Smooth muscle cell (in vitro differentiated cells): ENCODE measurements around the gene ZNF385B. TPM values are rescaled to one million over a fixed set of nuclear protein-coding genes. Genes with fewer than 3 reads are reported as not detected.

Experiments
- DNase-seq: peaks from one replicate; lab custom pipeline; 2025; ENCODE audit not compliant: unreplicated experiment; lab: John Stamatoyannopoulos, UW
- H2AFZ ChIP-seq: fragments of 200-600 bp; sonication (generic); 2 replicates; pipeline ENCODE4 v1.6.0; 2016; ENCODE audit warnings: antibody characterized with exemption, low read depth, mild to moderate bottlenecking
- H3F3A ChIP-seq: fragments of 200-600 bp; sonication (generic); 2 replicates; pipeline ENCODE4 v1.6.0; 2017; ENCODE audit warnings: antibody characterized with exemption, low read depth
- H3K27ac ChIP-seq: fragments of 200-600 bp; sonication (generic); 2 replicates; pipeline ENCODE4 v1.5.1; 2016; ENCODE audit warnings: low read depth, mild to moderate bottlenecking
- H3K27me3 ChIP-seq: fragments of 200-600 bp; sonication (generic); 2 replicates; pipeline ENCODE4 v1.6.1; 2016; ENCODE audit warnings: low read depth, mild to moderate bottlenecking
- H3K36me3 ChIP-seq: fragments of 200-600 bp; sonication (generic); 2 replicates; pipeline ENCODE4 v1.5.1; 2016; ENCODE audit warnings: low read depth
- H3K4me1 ChIP-seq: fragments of 200-600 bp; sonication (generic); 2 replicates; pipeline ENCODE4 v1.5.1; 2016; ENCODE audit warnings: low read depth
- H3K4me2 ChIP-seq: fragments of 200-600 bp; sonication (generic); 2 replicates; pipeline ENCODE4 v1.6.0; 2016; ENCODE audit warnings: mild to moderate bottlenecking
- H3K4me3 ChIP-seq: fragments of 200-600 bp; sonication (generic); 2 replicates; pipeline ENCODE4 v1.5.1; 2016; ENCODE audit warnings: mild to moderate bottlenecking
- H3K79me2 ChIP-seq: fragments of 200-600 bp; sonication (generic); 2 replicates; pipeline ENCODE4 v1.6.0; 2016; ENCODE audit warnings: low read depth, mild to moderate bottlenecking
- H3K9ac ChIP-seq: fragments of 200-600 bp; sonication (generic); 2 replicates; pipeline ENCODE4 v1.6.0; 2016; ENCODE audit warnings: low read depth
- H3K9me3 ChIP-seq: fragments of 200-600 bp; sonication (generic); replicated peaks from 2 replicates; pipeline ENCODE4 v1.5.1; 2016; ENCODE audit warnings: low read depth
- H4K20me1 ChIP-seq: fragments of 200-600 bp; sonication (generic); 2 replicates; pipeline ENCODE4 v1.6.0; 2016; ENCODE audit warnings: low read depth
- WGBS: methylation state at CpG from one replicate; pipeline ENCODE4 v1.1.7; 2016; ENCODE audit warnings: low lambda C conversion rate; 5-methylcytosine and 5-hydroxymethylcytosine counted together
- polyA plus RNA-seq: library from polyadenylated mRNA; unstranded; fragments of >200 nt; fragmentation: Nextera tagmentation; extraction: Ambion mirVana; gene quantifications from 2 replicates; pipeline ENCODE4 v1.2.1, GENCODE V29; 2016
- total RNA-seq: library from RNA; depleted of rRNA; stranded (reverse); fragments of >200 nt; gene quantifications from 2 replicates; pipeline ENCODE4 v1.2.3, GENCODE V29; 2014
- TF ChIP-seq, protein P1 (sequence below): fragments of 200-600 bp; sonication (generic); IDR thresholded peaks from 2 replicates; pipeline ENCODE4 v1.5.1; 2017; ENCODE audit warnings: borderline replicate concordance, mild to moderate bottlenecking, antibody characterized with exemption; ENCODE audit not compliant: insufficient read depth, poor library complexity, severe bottlenecking

Gene ZNF385B
- total and polyA plus RNA-seq, 2 experiments from 2014 or later: 1.4 to 3.2 TPM

- no peak for DNase-seq
- TF ChIP-seq, protein P1, sequence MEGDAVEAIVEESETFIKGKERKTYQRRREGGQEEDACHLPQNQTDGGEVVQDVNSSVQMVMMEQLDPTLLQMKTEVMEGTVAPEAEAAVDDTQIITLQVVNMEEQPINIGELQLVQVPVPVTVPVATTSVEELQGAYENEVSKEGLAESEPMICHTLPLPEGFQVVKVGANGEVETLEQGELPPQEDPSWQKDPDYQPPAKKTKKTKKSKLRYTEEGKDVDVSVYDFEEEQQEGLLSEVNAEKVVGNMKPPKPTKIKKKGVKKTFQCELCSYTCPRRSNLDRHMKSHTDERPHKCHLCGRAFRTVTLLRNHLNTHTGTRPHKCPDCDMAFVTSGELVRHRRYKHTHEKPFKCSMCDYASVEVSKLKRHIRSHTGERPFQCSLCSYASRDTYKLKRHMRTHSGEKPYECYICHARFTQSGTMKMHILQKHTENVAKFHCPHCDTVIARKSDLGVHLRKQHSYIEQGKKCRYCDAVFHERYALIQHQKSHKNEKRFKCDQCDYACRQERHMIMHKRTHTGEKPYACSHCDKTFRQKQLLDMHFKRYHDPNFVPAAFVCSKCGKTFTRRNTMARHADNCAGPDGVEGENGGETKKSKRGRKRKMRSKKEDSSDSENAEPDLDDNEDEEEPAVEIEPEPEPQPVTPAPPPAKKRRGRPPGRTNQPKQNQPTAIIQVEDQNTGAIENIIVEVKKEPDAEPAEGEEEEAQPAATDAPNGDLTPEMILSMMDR: no peak
- peak overlapping the region; percentile 60 for H3K4me2 ChIP-seq
- H3K79me2 ChIP-seq: no peaks in the 10 kb centered on the region
- H3K9me3 ChIP-seq: no peaks in the 10 kb centered on the region
- 3% methylated on average over 1 of the region's 1 CpG for WGBS
- peaks cover 11% of the 10 kb centered on the region for H3K4me1 ChIP-seq
- H3K27me3 ChIP-seq: no peaks in the 10 kb centered on the region
- no peak overlapping the region for H3K9ac ChIP-seq
- no peak overlapping the region for H3K4me3 ChIP-seq
- H3K36me3 ChIP-seq: no peaks in the 10 kb centered on the region
- no peaks in the 10 kb centered on the region for H4K20me1 ChIP-seq
- H3F3A ChIP-seq: peaks cover 23% of the 10 kb centered on the region
- peak overlapping the region; percentile 73 for H2AFZ ChIP-seq
- peak overlapping the region; percentile 83 for H3K27ac ChIP-seq
Measured at GRCh38 chr2:179612108-179612507, 249.3 kb downstream of the ZNF385B start.

DNA sequence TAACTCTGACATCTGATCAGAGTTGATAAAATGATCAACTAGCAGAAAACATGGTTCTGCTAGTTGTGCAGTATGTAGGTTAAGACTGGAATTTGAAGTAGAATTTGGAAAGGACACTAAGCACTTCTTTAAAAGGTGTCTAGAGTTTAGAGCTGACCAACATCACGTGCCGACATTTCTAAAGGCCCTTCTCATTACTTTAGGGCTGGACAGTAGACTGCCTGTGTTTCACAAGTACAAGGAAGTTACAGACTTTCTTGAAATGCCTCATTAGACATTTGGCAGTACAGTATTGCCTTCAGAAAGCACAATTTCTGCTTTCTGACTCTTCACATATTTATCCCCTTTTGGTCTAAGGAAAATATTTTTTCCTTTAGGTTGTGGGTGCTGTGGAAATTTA, 255.3 kb downstream of the ZNF385B start:
- H3K4me2 ChIP-seq: no peak overlapping the region
- H3K4me1 ChIP-seq: no peaks in the 10 kb centered on the region
- no peaks in the 10 kb centered on the region for H3F3A ChIP-seq
- no peaks in the 10 kb centered on the region for H3K9me3 ChIP-seq
- H3K9ac ChIP-seq: no peak overlapping the region
- TF ChIP-seq, protein P1: no peak
- H3K79me2 ChIP-seq: no peaks in the 10 kb centered on the region
- no peak overlapping the region for H2AFZ ChIP-seq
- 87% methylated on average over 2 of the region's 2 CpGs for WGBS
- H3K36me3 ChIP-seq: no peaks in the 10 kb centered on the region
- no peak for DNase-seq
- H4K20me1 ChIP-seq: no peaks in the 10 kb centered on the region
- no peaks in the 10 kb centered on the region for H3K27me3 ChIP-seq
- H3K27ac ChIP-seq: no peak overlapping the region
- no peak overlapping the region for H3K4me3 ChIP-seq

- no peaks in the 10 kb centered on the region for H3K4me1 ChIP-seq
- TF ChIP-seq, protein P1: no peak
Measured at GRCh38 chr2:179605341-179605740, 256.1 kb downstream of the ZNF385B start.

DNA sequence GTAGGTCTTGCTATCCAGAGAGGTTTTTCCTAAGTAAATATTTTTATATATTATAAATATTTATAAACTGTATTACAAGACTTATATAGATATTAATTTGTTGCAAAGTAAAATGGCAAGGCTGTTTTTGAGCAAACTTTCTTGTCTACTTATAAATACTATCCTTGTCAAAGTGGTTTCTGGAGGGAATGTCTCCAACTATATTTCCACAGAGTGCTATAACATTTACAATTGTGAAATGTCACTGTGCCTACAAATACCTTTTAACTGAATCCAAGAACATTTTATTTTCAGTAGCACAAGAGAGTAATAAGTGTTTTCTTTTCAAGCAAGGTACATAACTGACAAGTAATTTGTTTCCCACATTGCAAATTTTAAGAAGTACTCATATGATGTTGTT, 256.8 kb downstream of the ZNF385B start:
- Histone ChIP-seq H3K9me3 (no peaks in the 10 kb centered on the region), H3K4me2 (no peak overlapping the region), H2AFZ (no peak overlapping the region), H3F3A (no peaks in the 10 kb centered on the region), H3K4me1 (no peaks in the 10 kb centered on the region), H3K36me3 (no peaks in the 10 kb centered on the region), H3K4me3 (no peak overlapping the region), H3K27me3 (no peaks in the 10 kb centered on the region), H3K27ac (no peak overlapping the region), H3K9ac (no peak overlapping the region), H4K20me1 (no peaks in the 10 kb centered on the region), H3K79me2 (no peaks in the 10 kb centered on the region)
- no peak for DNase-seq
- TF ChIP-seq, protein P1: no peak

More at GRCh38 chr2:179605341-179605740, 256.1 kb downstream of the ZNF385B start:
- Histone ChIP-seq H3K27ac (no peak overlapping the region), H3K4me2 (no peak overlapping the region), H3K9me3 (no peaks in the 10 kb centered on the region), H4K20me1 (no peaks in the 10 kb centered on the region), H3K9ac (no peak overlapping the region), H2AFZ (no peak overlapping the region), H3F3A (no peaks in the 10 kb centered on the region), H3K79me2 (no peaks in the 10 kb centered on the region), H3K4me3 (no peak overlapping the region), H3K36me3 (no peaks in the 10 kb centered on the region), H3K27me3 (no peaks in the 10 kb centered on the region)
- DNase-seq: no peak
- 92% methylated on average over 2 of the region's 2 CpGs for WGBS
